ENCODE results near the gene NCK2.

DNA sequence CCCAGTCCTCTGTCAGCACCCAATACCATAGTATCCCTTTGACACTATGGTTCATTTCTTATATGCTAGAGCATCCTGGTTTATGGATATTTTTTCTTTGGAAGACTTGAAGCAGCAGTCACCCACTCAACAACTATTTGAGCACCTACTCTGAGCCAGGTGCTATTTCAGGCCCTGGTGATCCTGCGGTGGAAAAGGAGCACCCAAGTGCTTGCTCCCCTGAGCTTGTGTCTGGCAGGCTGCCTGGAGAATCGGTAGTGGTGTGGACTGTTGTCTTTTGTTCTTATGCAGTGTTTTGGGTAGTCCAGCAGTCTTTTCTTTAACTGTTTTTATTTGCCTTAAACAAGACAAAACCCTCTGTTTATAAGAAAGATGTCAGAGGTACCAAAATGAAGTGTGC is 28.9 kb downstream of the NCK2 start:
- TF ChIP-seq, protein P1, sequence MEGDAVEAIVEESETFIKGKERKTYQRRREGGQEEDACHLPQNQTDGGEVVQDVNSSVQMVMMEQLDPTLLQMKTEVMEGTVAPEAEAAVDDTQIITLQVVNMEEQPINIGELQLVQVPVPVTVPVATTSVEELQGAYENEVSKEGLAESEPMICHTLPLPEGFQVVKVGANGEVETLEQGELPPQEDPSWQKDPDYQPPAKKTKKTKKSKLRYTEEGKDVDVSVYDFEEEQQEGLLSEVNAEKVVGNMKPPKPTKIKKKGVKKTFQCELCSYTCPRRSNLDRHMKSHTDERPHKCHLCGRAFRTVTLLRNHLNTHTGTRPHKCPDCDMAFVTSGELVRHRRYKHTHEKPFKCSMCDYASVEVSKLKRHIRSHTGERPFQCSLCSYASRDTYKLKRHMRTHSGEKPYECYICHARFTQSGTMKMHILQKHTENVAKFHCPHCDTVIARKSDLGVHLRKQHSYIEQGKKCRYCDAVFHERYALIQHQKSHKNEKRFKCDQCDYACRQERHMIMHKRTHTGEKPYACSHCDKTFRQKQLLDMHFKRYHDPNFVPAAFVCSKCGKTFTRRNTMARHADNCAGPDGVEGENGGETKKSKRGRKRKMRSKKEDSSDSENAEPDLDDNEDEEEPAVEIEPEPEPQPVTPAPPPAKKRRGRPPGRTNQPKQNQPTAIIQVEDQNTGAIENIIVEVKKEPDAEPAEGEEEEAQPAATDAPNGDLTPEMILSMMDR (IDR thresholded peaks at IDR 0.05), result no peak
- TF ChIP-seq POLR2A (IDR thresholded peaks at IDR 0.05; ENCODE audit: low read depth), result no peak
